ENCODE data around the gene MRPS30. TPM values are rescaled to one million over a fixed set of nuclear protein-coding genes. Genes with fewer than 3 reads are reported as not detected.

Gene MRPS30
- total RNA-seq (2021): 63.9 and 64.3 TPM in 2 replicates
- percentile 91 among the genes with signal in this experiment for Bru-seq, nascent RNA
- percentile 90 among the genes with signal in this experiment for BruChase-seq, experiment 1, labeled RNA remaining after a 2-hour chase
- percentile 90 among the genes with signal in this experiment for BruChase-seq, experiment 2, labeled RNA remaining after a 6-hour chase
- long read RNA-seq, transcript MRPS30-202 (5 exons, 1,678 nt): major isoform, 198 of 211 reads
- long read RNA-seq, partial matches to known transcripts: 4 of 211 reads
- long read RNA-seq, other reads (novel, unspliced or antisense): 9 of 211 reads

DNA sequence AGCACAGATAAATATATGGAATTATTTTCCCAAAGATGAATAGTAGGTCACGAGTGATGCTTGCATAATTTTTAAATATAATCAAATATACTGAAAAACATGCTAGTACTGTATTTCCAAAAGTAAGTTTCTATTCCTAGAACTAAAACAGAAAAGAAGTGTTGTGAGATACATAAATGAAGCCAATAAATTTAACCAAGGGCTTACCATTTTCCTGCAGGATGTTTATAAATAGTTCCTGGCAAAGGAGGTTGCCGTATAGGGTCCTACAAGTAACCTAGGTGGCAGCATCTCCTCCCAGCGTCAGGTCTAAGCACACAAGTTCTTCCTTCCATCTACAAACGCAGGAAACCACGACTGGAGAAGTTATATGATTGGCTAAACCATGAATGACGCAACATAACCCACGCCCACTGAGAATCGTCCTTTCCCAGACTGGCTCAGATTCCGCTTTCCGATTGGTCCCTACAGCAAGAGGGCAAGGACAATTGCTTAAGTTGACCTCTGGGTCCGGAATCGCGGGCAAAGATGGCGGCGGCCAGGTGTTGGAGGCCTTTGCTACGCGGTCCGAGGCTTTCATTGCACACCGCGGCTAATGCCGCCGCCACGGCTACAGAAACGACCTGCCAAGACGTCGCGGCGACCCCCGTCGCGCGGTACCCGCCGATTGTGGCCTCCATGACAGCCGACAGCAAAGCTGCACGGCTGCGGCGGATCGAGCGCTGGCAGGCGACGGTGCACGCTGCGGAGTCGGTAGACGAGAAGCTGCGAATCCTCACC, at the start of gene MRPS30:
Gene MRPS30 (plus strand): TSS at position 513 of the 780 bp plus-strand sequence. CDS start 16 bp downstream, at position 529.
- Histone ChIP-seq H3K27me3 (replicated peaks; ENCODE audit: insufficient read depth, low read depth, low read length, poor library complexity) (no peaks in the 10 kb centered on the region), H3K4me1 (ENCODE audit: insufficient read depth, low read length, poor library complexity, severe bottlenecking) (peaks cover 17% of the 10 kb centered on the region), H3K27ac (ENCODE audit: low read depth, low read length, poor library complexity, severe bottlenecking) (peak within 1 kb of the TSS; percentile 85), H3K9me3 (ENCODE audit: low read depth, low read length, poor library complexity, severe bottlenecking) (no peaks in the 10 kb centered on the region), H3K36me3 (ENCODE audit: insufficient read depth, low read length, poor library complexity, severe bottlenecking) (peaks cover 23% of the 10 kb centered on the region), H3K4me3 (ENCODE audit: low read depth, low read length, poor library complexity, severe bottlenecking) (peak within 1 kb of the TSS; percentile 96)
- BruUV-seq (replicated peaks): no TSS peak
- POLR2A ChIA-PET (ENCODE audit: low non-redundant PET): interaction anchor here (0.7 kb wide), 1 partner anchor 1837 kb away, joined by 4 read pairs; no protein-coding TSS in a partner anchor
- CTCF ChIA-PET: no interaction called here
- no peak for TF ChIP-seq EZH2 (IDR thresholded peaks at IDR 0.05; ENCODE audit: borderline replicate concordance, low read depth, low read length, poor library complexity, severe bottlenecking)
- TF ChIP-seq, protein P1, sequence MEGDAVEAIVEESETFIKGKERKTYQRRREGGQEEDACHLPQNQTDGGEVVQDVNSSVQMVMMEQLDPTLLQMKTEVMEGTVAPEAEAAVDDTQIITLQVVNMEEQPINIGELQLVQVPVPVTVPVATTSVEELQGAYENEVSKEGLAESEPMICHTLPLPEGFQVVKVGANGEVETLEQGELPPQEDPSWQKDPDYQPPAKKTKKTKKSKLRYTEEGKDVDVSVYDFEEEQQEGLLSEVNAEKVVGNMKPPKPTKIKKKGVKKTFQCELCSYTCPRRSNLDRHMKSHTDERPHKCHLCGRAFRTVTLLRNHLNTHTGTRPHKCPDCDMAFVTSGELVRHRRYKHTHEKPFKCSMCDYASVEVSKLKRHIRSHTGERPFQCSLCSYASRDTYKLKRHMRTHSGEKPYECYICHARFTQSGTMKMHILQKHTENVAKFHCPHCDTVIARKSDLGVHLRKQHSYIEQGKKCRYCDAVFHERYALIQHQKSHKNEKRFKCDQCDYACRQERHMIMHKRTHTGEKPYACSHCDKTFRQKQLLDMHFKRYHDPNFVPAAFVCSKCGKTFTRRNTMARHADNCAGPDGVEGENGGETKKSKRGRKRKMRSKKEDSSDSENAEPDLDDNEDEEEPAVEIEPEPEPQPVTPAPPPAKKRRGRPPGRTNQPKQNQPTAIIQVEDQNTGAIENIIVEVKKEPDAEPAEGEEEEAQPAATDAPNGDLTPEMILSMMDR (conservative IDR thresholded peaks at IDR 0.05; ENCODE audit: low read depth, low read length): peak; percentile 57
- DNase-seq (ENCODE audit: low spot score): peak; percentile 98
- intact Hi-C loops (cut with micrococcal nuclease; ENCODE audit: unreplicated experiment): no loop called here

DNA sequence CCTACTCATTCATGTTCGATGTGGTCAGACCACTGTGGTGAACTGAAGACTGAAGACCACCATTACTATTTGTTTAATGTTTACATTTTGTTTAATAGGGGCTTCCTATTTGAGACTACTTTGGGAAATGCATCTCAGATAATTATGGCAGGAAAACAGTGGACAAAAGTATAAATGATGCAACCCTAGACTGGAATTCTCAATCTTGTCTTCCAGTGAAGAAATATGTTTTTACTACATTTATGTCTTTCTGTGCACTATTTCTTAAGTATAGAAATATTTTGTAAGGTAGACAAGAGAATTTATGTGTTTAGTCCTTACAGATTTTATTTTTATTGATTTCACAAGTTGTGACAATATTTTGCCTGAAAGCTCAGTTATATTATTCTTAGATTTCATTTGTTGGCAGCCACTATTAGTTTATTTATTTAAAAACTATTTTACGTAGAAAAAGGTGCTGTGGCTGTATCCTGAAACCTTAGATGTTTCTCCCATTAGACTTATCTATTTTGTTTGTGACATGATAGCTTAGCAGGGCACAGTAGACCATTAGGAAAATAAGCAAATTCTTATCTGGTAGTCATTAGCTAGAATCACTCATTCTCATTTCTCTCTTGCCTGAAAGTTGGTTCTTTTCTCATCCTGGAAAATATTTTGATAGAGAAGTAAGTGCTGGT, 39.4 kb upstream of the MRPS30 start:
- H3K9me3 ChIP-seq (ENCODE audit: low read depth, low read length, poor library complexity, severe bottlenecking): no peaks in the 10 kb centered on the region
- ChIA-PET CTCF (no interaction called here), POLR2A (ENCODE audit: low non-redundant PET) (no interaction called here)
- TF ChIP-seq, protein P1 (conservative IDR thresholded peaks at IDR 0.05; ENCODE audit: low read depth, low read length): no peak
- TF ChIP-seq EZH2 (IDR thresholded peaks at IDR 0.05; ENCODE audit: borderline replicate concordance, low read depth, low read length, poor library complexity, severe bottlenecking): no peak
- no peak overlapping the region for H3K4me3 ChIP-seq (ENCODE audit: low read depth, low read length, poor library complexity, severe bottlenecking)
- H3K4me1 ChIP-seq (ENCODE audit: insufficient read depth, low read length, poor library complexity, severe bottlenecking): peaks cover 9% of the 10 kb centered on the region
- no TSS peak for BruUV-seq (replicated peaks)
- intact Hi-C loops (cut with micrococcal nuclease; ENCODE audit: unreplicated experiment): no loop called here
- no peak for DNase-seq (ENCODE audit: low spot score)
- H3K36me3 ChIP-seq (ENCODE audit: insufficient read depth, low read length, poor library complexity, severe bottlenecking): no peaks in the 10 kb centered on the region
- no peak overlapping the region for H3K27ac ChIP-seq (ENCODE audit: low read depth, low read length, poor library complexity, severe bottlenecking)
- no peaks in the 10 kb centered on the region for H3K27me3 ChIP-seq (replicated peaks; ENCODE audit: insufficient read depth, low read depth, low read length, poor library complexity)

DNA sequence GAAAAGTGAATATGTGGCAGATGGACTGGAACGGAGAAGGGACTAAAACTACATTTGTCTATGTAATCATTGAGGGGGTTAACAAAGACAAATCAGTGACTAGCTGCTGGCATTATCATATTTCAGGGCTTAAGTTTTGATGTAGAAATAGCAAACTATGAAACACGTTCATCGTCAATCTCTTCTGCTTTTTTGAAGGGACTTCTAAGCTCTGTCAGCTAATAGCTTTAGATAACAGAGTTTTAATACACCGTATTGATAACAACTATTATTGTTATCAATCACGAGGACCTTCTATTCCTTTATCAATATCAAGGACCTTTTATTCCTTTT, 38.9 kb upstream of the MRPS30 start:
- H3K27ac ChIP-seq (ENCODE audit: low read depth, low read length, poor library complexity, severe bottlenecking): no peak overlapping the region
- TF ChIP-seq, protein P1 (conservative IDR thresholded peaks at IDR 0.05; ENCODE audit: low read depth, low read length): no peak
- no peak for TF ChIP-seq EZH2 (IDR thresholded peaks at IDR 0.05; ENCODE audit: borderline replicate concordance, low read depth, low read length, poor library complexity, severe bottlenecking)
- CTCF ChIA-PET: no interaction called here
- BruUV-seq (replicated peaks): no TSS peak
- no peaks in the 10 kb centered on the region for H3K9me3 ChIP-seq (ENCODE audit: low read depth, low read length, poor library complexity, severe bottlenecking)
- no peaks in the 10 kb centered on the region for H3K36me3 ChIP-seq (ENCODE audit: insufficient read depth, low read length, poor library complexity, severe bottlenecking)
- H3K4me1 ChIP-seq (ENCODE audit: insufficient read depth, low read length, poor library complexity, severe bottlenecking): peaks cover 9% of the 10 kb centered on the region
- no peaks in the 10 kb centered on the region for H3K27me3 ChIP-seq (replicated peaks; ENCODE audit: insufficient read depth, low read depth, low read length, poor library complexity)
- POLR2A ChIA-PET (ENCODE audit: low non-redundant PET): no interaction called here
- H3K4me3 ChIP-seq (ENCODE audit: low read depth, low read length, poor library complexity, severe bottlenecking): no peak overlapping the region
- intact Hi-C loops (cut with micrococcal nuclease; ENCODE audit: unreplicated experiment): loop anchor here (5.0 kb wide), 1 partner anchor 1043 kb away; no protein-coding TSS in a partner anchor
- no peak for DNase-seq (ENCODE audit: low spot score)

Measured in A673 (cell line).